ENCODE results near the gene HCN4. TPM values are rescaled to one million over a fixed set of nuclear protein-coding genes. Genes with fewer than 3 reads are reported as not detected.

The HCN4 gene
- total RNA-seq, 4 donors from 2014 or later, result 0.17 TPM; not detected in 3

DNA sequence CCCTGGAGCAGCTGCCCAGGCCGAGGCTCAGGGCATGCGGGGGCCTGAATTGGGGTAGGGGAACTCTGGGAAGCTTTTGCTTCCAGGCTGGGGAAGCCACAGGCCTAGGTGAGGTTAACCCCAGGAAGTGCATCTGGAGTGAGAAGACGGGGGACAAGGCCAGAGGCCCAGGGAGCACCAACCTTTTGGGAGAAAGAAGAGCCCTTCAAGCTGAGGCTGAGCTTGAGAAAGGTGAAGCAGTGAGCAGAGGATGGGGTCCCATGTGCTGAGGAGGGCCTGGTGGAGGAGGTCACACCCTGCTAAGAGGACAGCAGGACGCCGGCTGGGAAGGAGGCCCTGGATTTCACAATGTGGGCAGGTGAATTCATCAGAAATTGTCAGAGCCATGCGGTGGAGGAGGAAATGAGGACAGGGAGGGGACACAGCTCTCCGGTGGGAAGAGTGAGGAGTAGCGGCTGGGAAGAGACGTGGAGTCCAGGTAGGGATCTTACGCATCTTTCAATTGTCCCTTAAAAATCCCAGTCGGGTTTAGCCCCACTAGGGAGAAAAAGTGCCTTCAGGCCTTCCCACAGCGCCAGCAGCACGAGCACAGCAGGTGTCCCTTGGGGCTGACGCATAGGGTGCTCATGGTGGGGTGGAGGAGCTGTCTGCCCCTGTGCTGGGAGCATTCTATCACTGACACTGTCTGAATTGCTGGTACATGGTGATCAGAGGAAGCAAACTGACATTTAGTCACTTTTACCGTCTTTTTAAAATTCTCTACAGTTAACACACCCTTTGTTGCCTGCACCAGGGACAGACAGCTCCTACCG, 50.9 kb downstream of the HCN4 start:
- TF ChIP-seq POLR2A (IDR thresholded peaks at IDR 0.05; ENCODE audit: low read depth) (no peak), POLR2AphosphoS5 (IDR thresholded peaks at IDR 0.05) (no peak), EP300 (IDR thresholded peaks at IDR 0.05) (no peak)
- TF ChIP-seq, protein P1, sequence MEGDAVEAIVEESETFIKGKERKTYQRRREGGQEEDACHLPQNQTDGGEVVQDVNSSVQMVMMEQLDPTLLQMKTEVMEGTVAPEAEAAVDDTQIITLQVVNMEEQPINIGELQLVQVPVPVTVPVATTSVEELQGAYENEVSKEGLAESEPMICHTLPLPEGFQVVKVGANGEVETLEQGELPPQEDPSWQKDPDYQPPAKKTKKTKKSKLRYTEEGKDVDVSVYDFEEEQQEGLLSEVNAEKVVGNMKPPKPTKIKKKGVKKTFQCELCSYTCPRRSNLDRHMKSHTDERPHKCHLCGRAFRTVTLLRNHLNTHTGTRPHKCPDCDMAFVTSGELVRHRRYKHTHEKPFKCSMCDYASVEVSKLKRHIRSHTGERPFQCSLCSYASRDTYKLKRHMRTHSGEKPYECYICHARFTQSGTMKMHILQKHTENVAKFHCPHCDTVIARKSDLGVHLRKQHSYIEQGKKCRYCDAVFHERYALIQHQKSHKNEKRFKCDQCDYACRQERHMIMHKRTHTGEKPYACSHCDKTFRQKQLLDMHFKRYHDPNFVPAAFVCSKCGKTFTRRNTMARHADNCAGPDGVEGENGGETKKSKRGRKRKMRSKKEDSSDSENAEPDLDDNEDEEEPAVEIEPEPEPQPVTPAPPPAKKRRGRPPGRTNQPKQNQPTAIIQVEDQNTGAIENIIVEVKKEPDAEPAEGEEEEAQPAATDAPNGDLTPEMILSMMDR (IDR thresholded peaks at IDR 0.05), result no peak
- Histone ChIP-seq H3K4me1 (no peaks in the 10 kb centered on the region), H3K27me3 (peaks cover 0 to 43% (median 10%) of the 10 kb centered on the region in 4 donors), H3K9me3 (no peaks in the 10 kb centered on the region), H3K36me3 (no peaks in the 10 kb centered on the region), H3K27ac (replicated peaks in 1 of 4) (no peak overlapping the region), H3K4me3 (no peak overlapping the region)
- 79% methylated on average over 16 of the region's 16 CpGs for WGBS
- DNase-seq (ENCODE audit: extremely low spot score), result no peak
- intact Hi-C loops (cut with DNase I), result no loop called here

DNA sequence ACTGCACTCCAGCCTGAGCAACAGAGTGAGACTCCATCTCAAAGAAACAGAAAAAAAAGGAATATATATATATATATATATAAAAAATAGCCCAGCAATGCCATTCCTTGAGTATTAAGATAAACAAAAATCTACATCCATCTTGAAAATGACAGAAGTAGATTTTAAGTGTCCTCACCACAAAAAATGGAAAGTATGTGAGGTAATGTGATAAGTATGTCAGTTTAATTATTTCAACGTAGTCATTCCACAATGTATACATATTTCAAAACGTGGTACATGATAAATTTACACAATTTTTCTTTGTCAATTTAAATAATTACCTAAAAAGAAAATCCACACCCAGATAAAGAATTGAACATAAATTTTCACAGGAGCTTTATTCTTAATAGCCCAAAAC, 54.9 kb downstream of the HCN4 start:
- DNase-seq (ENCODE audit: extremely low spot score), result no peak
- Histone ChIP-seq H3K9me3 (no peaks in the 10 kb centered on the region), H3K4me1 (no peaks in the 10 kb centered on the region), H3K27ac (replicated peaks in 1 of 4) (no peak overlapping the region), H3K4me3 (no peak overlapping the region), H3K36me3 (peaks cover 0 to 3% (median 0%) of the 10 kb centered on the region in 4 donors), H3K27me3 (peaks cover 0 to 4% (median 3%) of the 10 kb centered on the region in 4 donors)
- 58% methylated on average over 2 of the region's 2 CpGs for WGBS
- intact Hi-C loops (cut with DNase I), result no loop called here
- no peak for TF ChIP-seq POLR2AphosphoS5 (IDR thresholded peaks at IDR 0.05)
- TF ChIP-seq EP300 (IDR thresholded peaks at IDR 0.05), result no peak
- TF ChIP-seq, protein P1 (IDR thresholded peaks at IDR 0.05), result no peak
- TF ChIP-seq POLR2A (IDR thresholded peaks at IDR 0.05; ENCODE audit: low read depth), result no peak

DNA sequence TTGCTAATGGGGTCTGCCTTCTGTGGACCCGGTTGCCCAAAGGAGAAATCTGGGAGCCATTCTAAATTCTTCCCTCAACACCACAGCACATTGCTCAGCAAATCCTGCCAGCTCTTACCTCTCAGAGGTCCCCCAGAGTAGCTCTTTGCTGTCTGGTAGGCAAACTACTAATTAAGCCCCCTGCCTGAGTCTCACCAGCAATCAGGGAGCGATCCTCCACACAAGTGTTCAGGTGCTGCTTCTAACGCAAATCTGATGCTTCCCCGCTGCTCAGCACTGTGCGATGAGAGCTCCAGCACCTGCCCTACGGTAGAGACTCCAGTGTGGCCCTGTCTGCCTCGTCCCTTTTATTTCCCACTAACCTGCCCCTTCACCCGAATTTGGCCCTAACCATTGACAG, 60.5 kb downstream of the HCN4 start:
- intact Hi-C loops (cut with DNase I), result no loop called here
- H3K4me1 ChIP-seq, result no peaks in the 10 kb centered on the region

DNA sequence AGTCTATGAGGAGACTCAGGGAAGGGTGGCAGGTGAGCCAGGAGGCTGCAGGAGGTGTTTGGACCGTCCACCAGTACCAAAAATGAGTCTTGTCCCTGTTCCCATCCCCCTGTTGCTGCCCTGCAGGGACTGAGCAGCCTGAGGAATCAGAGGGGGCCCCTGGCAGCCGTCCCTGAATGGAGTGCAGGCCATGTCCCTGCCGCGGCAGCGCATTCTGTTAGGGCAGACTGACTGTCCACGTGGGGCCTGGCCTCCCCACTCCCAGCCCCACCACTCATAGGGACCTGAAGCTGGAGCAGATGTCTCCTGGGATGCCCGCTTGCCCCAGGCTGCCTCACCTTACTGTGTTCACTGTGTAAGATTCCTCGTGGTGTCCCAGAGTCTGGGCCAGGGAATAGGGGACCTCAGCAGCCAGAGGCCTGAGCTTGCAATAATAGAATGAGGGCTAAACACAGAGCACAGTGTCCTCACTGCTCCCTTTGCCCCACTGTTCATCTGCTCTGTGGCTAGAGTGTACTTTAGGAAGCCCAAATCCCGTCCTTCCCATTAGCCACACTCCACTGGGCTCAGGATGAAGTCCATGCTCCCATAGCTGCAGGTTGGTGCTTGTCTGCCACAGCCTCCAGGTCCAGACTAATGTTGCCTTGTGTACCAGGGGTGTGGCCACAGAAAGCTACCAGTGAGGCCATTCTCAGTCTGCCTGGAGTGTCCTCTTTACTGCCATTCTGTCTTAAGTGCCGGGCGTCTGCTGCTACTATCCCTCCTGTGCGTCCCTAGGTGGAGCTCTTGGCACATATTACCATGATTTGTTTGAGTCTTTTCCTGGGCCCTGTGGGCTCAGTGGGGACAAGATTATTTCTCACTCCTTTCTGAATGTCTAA, 63.2 kb downstream of the HCN4 start:
- Histone ChIP-seq H3K36me3 (peaks cover 0 to 55% (median 39%) of the 10 kb centered on the region in 4 donors), H3K9me3 (no peaks in the 10 kb centered on the region), H3K4me1 (no peaks in the 10 kb centered on the region), H3K4me3 (no peak overlapping the region), H3K27ac (replicated peaks in 1 of 4) (no peak overlapping the region), H3K27me3 (no peaks in the 10 kb centered on the region)
- TF ChIP-seq, protein P1 (IDR thresholded peaks at IDR 0.05), result peak in 1 of 3 experiments; percentile 17
- TF ChIP-seq POLR2A (IDR thresholded peaks at IDR 0.05; ENCODE audit: low read depth), result no peak
- no peak for TF ChIP-seq POLR2AphosphoS5 (IDR thresholded peaks at IDR 0.05)
- no peak for TF ChIP-seq EP300 (IDR thresholded peaks at IDR 0.05)
- intact Hi-C loops (cut with DNase I), result no loop called here
- DNase-seq (ENCODE audit: extremely low spot score), result no peak
- 72% methylated on average over 12 of the region's 12 CpGs for WGBS

More for the DNA sequence above, 60.5 kb downstream of the HCN4 start:
- H3K9me3 ChIP-seq, result no peaks in the 10 kb centered on the region
- no peak overlapping the region for H3K27ac ChIP-seq (replicated peaks in 1 of 4)
- TF ChIP-seq, protein P1 (IDR thresholded peaks at IDR 0.05), result no peak
- TF ChIP-seq POLR2A (IDR thresholded peaks at IDR 0.05; ENCODE audit: low read depth), result no peak
- TF ChIP-seq EP300 (IDR thresholded peaks at IDR 0.05), result no peak
- TF ChIP-seq POLR2AphosphoS5 (IDR thresholded peaks at IDR 0.05), result no peak
- H3K4me3 ChIP-seq, result no peak overlapping the region
- WGBS, result 91% methylated on average over 8 of the region's 8 CpGs
- peaks cover 0 to 27% (median 14%) of the 10 kb centered on the region in 4 donors for H3K36me3 ChIP-seq
- no peaks in the 10 kb centered on the region for H3K27me3 ChIP-seq
- DNase-seq (ENCODE audit: extremely low spot score), result no peak

All from esophagus muscularis mucosa (tissue), 4 donors.